LNCAP (cell line): Measurements from ENCODE around the gene ITIH1.

ENCODE experiments used
- CTCF ChIP-seq: fragments of 450-650 bp; IDR thresholded peaks from 2 replicates; pipeline ENCODE4 v1.5.1; 2017; ENCODE audit warnings: mild to moderate bottlenecking

Gene ITIH1

DNA sequence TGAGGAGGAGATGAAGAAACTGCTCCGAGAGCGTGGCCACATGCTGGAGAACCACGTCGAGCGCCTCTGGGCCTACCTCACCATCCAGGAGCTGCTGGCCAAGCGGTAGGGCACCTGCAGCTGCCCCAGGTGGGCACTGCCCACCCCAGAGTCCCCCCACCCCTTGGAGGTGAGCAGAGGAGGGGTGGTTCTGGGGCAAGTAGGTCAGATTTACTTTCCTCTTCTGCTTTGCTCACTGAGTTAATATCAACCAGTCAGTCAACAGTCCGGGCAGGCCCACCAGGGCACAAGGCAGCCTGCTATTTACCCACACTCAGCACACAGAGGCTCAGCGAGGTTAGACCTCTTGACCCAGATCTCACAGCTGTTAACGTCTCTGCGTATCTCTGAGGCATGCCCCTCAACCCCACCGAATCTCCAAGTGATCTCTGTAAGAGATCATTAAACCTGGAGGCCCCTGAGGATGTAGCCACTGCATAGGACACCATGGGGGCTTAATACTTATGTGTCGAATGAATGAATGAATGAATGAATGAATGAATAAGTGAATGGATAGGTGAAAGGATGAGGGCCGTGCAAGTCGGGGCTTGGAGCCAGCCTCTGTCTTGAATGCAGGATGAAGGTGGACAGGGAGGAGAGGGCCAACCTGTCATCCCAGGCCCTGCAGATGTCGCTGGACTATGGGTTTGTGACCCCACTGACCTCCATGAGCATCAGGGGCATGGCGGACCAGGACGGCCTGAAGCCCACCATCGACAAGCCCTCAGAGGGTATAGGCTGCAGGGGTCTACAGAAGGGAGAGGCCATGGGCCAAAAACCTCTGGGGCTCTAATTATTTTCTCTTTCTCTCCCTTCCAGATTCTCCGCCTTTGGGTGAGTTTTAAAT, 9.2 kb downstream of the ITIH1 start:
- TF ChIP-seq CTCF = no peak

- TF ChIP-seq CTCF = no peak
Measured at GRCh38 chr3:52787246-52787645, 9.8 kb downstream of the ITIH1 start.

- no peak for TF ChIP-seq CTCF
Measured at GRCh38 chr3:52787672-52788625, 10.6 kb downstream of the ITIH1 start.

DNA sequence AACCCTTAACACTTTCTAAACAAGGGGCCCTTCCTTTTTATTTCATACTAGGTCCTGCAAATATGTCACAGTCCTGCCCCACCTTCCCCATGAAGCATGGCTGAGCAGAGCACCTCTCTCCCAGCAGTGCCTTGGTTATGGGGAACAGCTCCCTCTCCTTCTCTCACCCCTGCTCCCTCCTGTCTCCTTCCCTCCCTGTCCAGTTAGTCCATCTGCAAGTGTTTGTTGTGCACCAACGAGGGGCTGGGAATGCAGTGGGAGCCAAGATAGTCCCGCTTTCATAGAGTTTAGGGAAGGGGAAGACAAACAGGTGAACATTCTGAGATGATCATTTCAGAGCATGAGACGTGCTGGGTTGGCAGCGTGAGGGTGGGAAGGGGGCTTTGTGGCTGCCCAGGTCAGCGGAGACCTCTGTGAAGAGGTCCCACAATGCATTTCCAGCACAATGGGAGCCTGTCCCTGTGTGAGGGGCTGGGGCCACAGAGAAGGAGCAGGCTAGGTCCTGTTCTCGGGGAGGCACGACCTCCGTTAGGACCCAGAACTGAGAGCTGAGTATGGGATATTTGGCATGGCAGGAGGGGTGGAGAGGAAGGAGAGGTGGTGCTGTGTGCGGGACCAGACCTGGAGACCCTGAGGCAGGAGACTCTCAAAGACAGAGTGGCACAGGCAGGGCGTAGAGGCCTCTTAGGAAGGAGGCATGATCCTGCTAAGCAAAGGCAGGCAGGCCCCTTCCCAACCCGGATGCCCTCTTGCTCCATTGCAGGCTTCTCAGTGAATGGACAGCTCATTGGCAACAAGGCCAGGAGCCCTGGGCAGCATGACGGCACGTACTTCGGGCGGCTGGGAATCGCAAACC, 11.7 kb downstream of the ITIH1 start:
- no peak for TF ChIP-seq CTCF

DNA sequence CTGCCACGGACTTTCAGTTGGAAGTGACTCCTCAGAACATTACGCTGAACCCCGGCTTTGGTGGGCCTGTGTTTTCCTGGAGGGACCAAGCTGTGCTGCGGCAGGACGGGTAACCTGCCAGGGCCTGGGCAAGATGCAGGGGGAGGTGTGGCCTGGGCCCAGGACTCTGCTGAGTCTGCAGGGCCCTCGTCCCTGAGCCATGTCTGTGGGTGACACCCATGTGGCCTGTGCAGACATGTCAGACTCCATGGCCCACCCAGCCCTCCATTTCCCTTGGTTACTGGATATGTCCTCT, 12.3 kb downstream of the ITIH1 start:
- no peak for TF ChIP-seq CTCF

- TF ChIP-seq CTCF = no peak
Measured at GRCh38 chr3:52790337-52790736, 12.9 kb downstream of the ITIH1 start.

- no peak for TF ChIP-seq CTCF
Measured at GRCh38 chr3:52790741-52791140, 13.3 kb downstream of the ITIH1 start.
